ENCODE measurements around the gene HYI. TPM values are rescaled to one million over a fixed set of nuclear protein-coding genes. Genes with fewer than 3 reads are reported as not detected.

HYI gene
- total RNA-seq, 1 experiment from 2014 or later, result 55.3 TPM

- CTCF ChIA-PET, result no interaction called here
- no TSS peak for BruUV-seq (replicated peaks)
- no peaks in the 10 kb centered on the region for H3K36me3 ChIP-seq (ENCODE audit: control insufficient read depth, insufficient read depth, low read length)
- H3K27ac ChIP-seq (ENCODE audit: low read length), result no peak overlapping the region
- ATAC-seq (no peak), DNase-seq (ENCODE audit: low read depth, low spot score) (no peak)
- intact Hi-C loops (cut with micrococcal nuclease; ENCODE audit: unreplicated experiment), result no loop called here
- no peaks in the 10 kb centered on the region for H3K27me3 ChIP-seq (ENCODE audit: control insufficient read depth, insufficient read depth, low read length)
- H3K4me3 ChIP-seq (ENCODE audit: low read depth in 2 of 2, low read length in 2 of 2), result no peak overlapping the region
- in situ Hi-C loops (cut with HindIII; ENCODE audit: low pct_unique_long_range_greater_than_20kb, low sequenced_read_pairs), result no loop called here
- TF ChIP-seq, protein P1, sequence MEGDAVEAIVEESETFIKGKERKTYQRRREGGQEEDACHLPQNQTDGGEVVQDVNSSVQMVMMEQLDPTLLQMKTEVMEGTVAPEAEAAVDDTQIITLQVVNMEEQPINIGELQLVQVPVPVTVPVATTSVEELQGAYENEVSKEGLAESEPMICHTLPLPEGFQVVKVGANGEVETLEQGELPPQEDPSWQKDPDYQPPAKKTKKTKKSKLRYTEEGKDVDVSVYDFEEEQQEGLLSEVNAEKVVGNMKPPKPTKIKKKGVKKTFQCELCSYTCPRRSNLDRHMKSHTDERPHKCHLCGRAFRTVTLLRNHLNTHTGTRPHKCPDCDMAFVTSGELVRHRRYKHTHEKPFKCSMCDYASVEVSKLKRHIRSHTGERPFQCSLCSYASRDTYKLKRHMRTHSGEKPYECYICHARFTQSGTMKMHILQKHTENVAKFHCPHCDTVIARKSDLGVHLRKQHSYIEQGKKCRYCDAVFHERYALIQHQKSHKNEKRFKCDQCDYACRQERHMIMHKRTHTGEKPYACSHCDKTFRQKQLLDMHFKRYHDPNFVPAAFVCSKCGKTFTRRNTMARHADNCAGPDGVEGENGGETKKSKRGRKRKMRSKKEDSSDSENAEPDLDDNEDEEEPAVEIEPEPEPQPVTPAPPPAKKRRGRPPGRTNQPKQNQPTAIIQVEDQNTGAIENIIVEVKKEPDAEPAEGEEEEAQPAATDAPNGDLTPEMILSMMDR (IDR thresholded peaks at IDR 0.05), result no peak
- TF ChIP-seq POLR2AphosphoS5 (IDR thresholded peaks at IDR 0.05; ENCODE audit: low read depth, low read length) (no peak), SIN3A (IDR thresholded peaks at IDR 0.05; ENCODE audit: borderline replicate concordance, insufficient read depth, low read depth, low read length) (no peak), TCF7L2 (IDR thresholded peaks at IDR 0.05; ENCODE audit: low read depth, low read length) (no peak)
- TF ChIP-seq, protein P2, sequence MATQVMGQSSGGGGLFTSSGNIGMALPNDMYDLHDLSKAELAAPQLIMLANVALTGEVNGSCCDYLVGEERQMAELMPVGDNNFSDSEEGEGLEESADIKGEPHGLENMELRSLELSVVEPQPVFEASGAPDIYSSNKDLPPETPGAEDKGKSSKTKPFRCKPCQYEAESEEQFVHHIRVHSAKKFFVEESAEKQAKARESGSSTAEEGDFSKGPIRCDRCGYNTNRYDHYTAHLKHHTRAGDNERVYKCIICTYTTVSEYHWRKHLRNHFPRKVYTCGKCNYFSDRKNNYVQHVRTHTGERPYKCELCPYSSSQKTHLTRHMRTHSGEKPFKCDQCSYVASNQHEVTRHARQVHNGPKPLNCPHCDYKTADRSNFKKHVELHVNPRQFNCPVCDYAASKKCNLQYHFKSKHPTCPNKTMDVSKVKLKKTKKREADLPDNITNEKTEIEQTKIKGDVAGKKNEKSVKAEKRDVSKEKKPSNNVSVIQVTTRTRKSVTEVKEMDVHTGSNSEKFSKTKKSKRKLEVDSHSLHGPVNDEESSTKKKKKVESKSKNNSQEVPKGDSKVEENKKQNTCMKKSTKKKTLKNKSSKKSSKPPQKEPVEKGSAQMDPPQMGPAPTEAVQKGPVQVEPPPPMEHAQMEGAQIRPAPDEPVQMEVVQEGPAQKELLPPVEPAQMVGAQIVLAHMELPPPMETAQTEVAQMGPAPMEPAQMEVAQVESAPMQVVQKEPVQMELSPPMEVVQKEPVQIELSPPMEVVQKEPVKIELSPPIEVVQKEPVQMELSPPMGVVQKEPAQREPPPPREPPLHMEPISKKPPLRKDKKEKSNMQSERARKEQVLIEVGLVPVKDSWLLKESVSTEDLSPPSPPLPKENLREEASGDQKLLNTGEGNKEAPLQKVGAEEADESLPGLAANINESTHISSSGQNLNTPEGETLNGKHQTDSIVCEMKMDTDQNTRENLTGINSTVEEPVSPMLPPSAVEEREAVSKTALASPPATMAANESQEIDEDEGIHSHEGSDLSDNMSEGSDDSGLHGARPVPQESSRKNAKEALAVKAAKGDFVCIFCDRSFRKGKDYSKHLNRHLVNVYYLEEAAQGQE (IDR thresholded peaks at IDR 0.05; ENCODE audit: insufficient read depth in 1 of 2, low read depth in 2 of 2, low read length in 1 of 2), result no peak
- POLR2A ChIA-PET, result interaction anchor here (0.5 kb wide), 1 partner anchor 17 kb away, joined by 8 read pairs; no protein-coding TSS in a partner anchor
- H3K9me3 ChIP-seq (ENCODE audit: control insufficient read depth, insufficient read depth, low read depth, low read length), result no peaks in the 10 kb centered on the region
- no peaks in the 10 kb centered on the region for H3K4me1 ChIP-seq (ENCODE audit: control insufficient read depth, insufficient read depth, low read length)
These were observed 11.2 kb upstream of the HYI start for GRCh38 chr1:43464681-43465504.

DNA sequence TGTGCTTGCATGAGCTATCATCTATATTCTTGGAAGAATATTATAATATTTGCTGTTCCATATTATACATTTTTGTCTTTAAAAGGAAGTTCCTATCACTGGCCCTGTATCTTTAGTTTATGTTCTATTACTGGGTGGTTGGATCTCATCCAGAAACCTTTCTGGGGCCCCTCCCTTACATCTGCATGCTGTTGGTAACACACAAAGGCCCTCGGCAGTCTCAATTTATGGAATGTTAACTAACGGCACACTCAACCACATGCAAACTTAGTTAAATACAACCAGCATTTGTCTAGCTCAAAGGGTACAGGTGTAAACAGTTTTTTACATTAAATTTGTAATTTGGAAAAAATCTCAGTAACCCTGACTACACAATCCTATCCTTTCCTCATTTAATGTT is 9.7 kb upstream of the HYI start:
- no peak overlapping the region for H3K4me3 ChIP-seq (ENCODE audit: low read depth in 2 of 2, low read length in 2 of 2)
- ChIA-PET CTCF (no interaction called here), POLR2A (no interaction called here)
- no peaks in the 10 kb centered on the region for H3K36me3 ChIP-seq (ENCODE audit: control insufficient read depth, insufficient read depth, low read length)
- in situ Hi-C loops (cut with HindIII; ENCODE audit: low pct_unique_long_range_greater_than_20kb, low sequenced_read_pairs), result no loop called here
- BruUV-seq (replicated peaks), result no TSS peak
- H3K27me3 ChIP-seq (ENCODE audit: control insufficient read depth, insufficient read depth, low read length), result no peaks in the 10 kb centered on the region
- intact Hi-C loops (cut with micrococcal nuclease; ENCODE audit: unreplicated experiment), result no loop called here
- no peaks in the 10 kb centered on the region for H3K9me3 ChIP-seq (ENCODE audit: control insufficient read depth, insufficient read depth, low read depth, low read length)
- DNase-seq (ENCODE audit: low read depth, low spot score) (no peak), ATAC-seq (no peak)
- no peak overlapping the region for H3K27ac ChIP-seq (ENCODE audit: low read length)
- no peak for TF ChIP-seq POLR2AphosphoS5 (IDR thresholded peaks at IDR 0.05; ENCODE audit: low read depth, low read length)
- TF ChIP-seq, protein P1 (IDR thresholded peaks at IDR 0.05), result no peak
- TF ChIP-seq TCF7L2 (IDR thresholded peaks at IDR 0.05; ENCODE audit: low read depth, low read length), result no peak
- TF ChIP-seq, protein P2 (IDR thresholded peaks at IDR 0.05; ENCODE audit: insufficient read depth in 1 of 2, low read depth in 2 of 2, low read length in 1 of 2), result no peak
- no peak for TF ChIP-seq SIN3A (IDR thresholded peaks at IDR 0.05; ENCODE audit: borderline replicate concordance, insufficient read depth, low read depth, low read length)
- no peaks in the 10 kb centered on the region for H3K4me1 ChIP-seq (ENCODE audit: control insufficient read depth, insufficient read depth, low read length)
